Measurements from ENCODE around the gene CCNQ. TPM values are rescaled to one million over a fixed set of nuclear protein-coding genes. Genes with fewer than 3 reads are reported as not detected.

CCNQ gene
- total and polyA plus RNA-seq, 2 of the 8 experiments (the other 6 are each of a cell fraction or from before 2014, with no cell fraction given): 16.6 to 32.1 TPM

- TF ChIP-seq, protein P1, sequence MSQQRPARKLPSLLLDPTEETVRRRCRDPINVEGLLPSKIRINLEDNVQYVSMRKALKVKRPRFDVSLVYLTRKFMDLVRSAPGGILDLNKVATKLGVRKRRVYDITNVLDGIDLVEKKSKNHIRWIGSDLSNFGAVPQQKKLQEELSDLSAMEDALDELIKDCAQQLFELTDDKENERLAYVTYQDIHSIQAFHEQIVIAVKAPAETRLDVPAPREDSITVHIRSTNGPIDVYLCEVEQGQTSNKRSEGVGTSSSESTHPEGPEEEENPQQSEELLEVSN (IDR thresholded peaks at IDR 0.05): no peak
These were observed 29.2 kb upstream of the CCNQ start (continued) for GRCh38 chrX:153628129-153628528.

All from H1 (cell line).